HG02798 (cell line): ENCODE results near the gene CPSF6.
A peak's percentile ranks its signal among the peaks of the same experiment; 100 is the strongest.
"Not testable (repeated sequence)": the region's sequence is repeated elsewhere in the genome, so short reads cannot be mapped to it uniquely, and the experiment has no call there.

Experiments used
- ATAC-seq: cut with Tn5 transposase; IDR thresholded peaks from one replicate; pipeline ENCODE4 v1.9.1; 2021; ENCODE audit warnings: mild to moderate bottlenecking; ENCODE audit not compliant: unreplicated experiment, poor library complexity

Gene CPSF6

GRCh38 chr12:69254862-69255261 lies 15.5 kb downstream of the CPSF6 start:
- no peak for ATAC-seq

DNA sequence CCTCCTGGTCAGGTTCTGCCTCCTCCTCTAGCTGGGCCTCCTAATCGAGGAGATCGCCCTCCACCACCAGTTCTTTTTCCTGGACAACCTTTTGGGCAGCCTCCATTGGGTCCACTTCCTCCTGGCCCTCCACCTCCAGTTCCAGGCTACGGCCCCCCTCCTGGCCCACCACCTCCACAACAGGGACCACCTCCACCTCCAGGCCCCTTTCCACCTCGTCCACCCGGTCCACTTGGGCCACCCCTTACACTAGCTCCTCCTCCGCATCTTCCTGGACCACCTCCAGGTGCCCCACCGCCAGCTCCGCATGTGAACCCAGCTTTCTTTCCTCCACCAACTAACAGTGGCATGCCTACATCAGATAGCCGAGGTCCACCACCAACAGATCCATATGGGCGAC lies 19.3 kb downstream of the CPSF6 start:
- no peak for ATAC-seq

- ATAC-seq, result no peak
Measured at GRCh38 chr12:69262264-69262974, 23.1 kb downstream of the CPSF6 start.

- ATAC-seq, result no peak
Measured at GRCh38 chr12:69265205-69265604, 25.8 kb downstream of the CPSF6 start.

DNA sequence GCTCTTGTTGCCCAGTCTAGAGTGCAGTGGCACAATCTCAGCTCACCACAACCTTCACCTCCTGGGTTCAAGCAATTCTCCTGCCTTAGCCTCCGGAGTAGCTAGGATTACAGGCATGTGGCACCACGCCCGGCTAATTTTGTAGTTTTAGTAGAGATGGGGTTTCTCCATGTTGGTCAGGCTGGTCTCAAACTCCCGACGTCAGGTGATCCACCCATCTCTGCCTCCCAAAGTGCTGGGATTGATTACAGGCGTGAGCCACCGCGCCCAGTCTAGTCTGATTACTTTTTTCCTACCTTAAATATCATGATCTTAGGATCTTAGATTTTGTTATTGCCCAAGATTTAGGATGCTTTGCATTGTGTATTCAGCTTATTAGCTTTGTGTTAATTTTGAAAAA lies 26.3 kb downstream of the CPSF6 start:
- ATAC-seq, result not testable (repeated sequence)

- ATAC-seq, result no peak
Measured at GRCh38 chr12:69266036-69266635, 26.8 kb downstream of the CPSF6 start.

DNA sequence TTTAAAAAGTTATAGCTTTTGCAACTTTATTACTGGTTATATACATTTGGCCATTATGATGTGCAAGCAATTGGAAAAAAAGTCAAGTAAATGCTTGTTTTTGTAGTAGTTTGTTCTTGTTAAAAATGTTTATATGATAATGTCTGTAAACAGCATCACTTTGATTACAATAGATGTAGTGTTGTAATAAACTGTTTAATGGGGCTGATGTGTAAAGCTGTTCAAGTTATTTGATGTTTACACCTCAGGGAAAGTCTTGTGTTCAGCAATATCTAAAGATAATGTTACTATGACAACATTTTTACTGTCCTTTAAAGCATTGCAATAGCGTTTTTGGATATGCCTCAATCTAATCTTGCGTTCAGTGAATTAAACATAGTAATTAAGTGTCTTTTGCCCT lies 30.4 kb downstream of the CPSF6 start:
- no peak for ATAC-seq

- no peak for ATAC-seq
Measured at GRCh38 chr12:69272511-69272910, 33.1 kb downstream of the CPSF6 start.

GRCh38 chr12:69274861-69275260 lies 35.5 kb downstream of the CPSF6 start:
- ATAC-seq, result no peak

DNA sequence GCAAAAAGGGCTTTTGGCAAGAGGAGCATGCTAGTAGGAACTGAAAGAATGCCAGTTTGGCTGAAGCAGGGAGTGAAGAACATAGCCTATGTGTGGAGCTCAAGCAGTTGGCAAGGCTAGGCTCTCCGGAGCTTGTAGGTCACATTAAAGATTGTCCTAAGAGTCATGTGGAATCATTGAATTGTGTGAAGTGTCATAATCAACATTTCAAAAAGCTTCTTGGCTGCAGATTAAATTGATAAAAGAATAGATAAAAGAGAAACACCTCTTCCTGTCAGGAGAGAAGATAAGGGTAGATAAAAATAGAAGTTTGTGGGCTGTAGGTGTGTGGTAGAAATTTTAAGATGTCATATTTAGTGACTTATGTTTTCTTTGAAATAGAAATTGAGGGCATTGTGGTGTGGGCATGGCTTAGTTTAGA lies 36.1 kb downstream of the CPSF6 start:
- ATAC-seq, result no peak

DNA sequence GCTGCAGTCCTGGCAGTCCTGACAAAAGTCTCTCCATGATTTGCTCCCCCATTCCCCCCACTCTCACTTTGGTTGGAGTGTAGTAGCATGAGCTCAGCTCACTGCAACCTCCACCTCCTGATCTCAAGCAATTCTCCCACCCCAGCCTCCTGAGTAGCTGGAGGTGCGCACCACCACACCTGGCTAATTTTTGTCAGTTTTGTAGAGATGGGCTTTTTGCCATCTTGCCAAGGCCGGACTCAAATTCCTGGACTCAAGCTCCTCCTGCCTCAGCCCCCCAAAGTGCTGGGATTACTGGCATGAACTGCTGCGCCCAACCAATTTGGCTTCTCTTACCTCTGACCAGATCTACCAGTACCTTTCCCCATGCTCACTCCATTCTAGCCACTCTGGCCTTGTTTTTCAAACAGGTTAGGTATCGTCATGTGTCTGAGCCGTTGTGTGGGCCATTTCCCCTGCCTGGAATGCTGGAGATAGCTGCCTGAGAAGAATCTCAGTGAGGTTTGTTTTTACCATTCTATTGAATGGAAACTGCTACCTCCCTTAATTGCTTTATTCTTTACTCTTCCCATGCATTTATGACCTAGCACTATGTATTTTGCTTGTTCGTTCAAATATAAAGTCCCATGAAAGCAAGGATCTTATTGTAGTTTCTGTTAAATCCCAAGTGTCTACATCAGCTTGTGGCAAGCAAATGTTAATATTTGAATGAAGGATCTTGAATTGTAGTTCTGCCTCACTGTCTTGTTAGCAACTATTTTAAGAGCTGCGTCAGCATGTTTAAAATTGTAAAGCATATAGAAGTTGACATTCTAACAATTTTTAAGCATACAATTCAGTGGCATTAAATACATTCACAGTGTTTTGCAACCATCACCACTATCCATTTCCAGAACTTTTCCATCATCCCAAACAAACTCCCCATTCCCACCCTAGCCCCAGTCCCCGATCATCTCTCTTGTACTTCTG lies 39.7 kb downstream of the CPSF6 start:
- ATAC-seq, result no peak

- peak; percentile 68 for ATAC-seq
Measured at GRCh38 chr12:69284131-69284530, 44.8 kb downstream of the CPSF6 start.

- no peak for ATAC-seq
Measured at GRCh38 chr12:69287556-69287955, 48.2 kb downstream of the CPSF6 start.

GRCh38 chr12:69290545-69291277 lies 51.3 kb downstream of the CPSF6 start:
- peak; percentile 100 for ATAC-seq

DNA sequence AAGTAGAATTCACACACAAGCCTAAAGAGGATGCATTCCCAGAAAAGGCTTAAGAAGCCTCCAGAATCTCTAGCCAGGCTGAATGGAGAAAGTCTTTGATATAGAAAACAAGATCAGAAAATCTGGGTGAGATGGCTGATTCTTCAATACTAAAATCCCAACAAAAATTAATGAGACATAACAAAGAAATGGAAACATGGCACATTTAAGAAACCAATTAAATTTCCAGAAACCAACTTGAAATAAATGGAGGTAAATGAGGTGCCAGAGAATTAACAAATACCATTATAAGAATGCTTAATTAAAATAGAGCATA lies 51.9 kb downstream of the CPSF6 start:
- ATAC-seq, result no peak

DNA sequence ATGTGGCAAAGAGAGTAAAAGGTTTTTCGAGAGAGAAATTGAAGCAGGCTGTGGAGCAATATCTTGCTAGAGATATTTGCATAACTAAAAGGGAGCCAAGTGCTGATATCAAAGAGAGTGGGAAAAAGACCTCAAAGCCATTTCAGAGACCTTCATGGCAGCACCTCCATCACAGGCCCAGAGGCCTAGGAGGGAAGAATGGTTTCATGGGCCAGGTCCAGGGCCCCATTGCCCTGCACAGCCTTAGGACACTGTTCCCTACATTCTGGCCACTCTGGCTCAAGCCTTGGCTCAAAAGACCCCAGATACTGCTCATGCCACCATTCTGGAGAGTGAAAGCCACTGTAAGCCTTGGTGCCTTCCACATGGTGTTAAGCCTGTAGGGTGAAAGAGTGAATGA lies 58.8 kb downstream of the CPSF6 start:
- no peak for ATAC-seq

- no peak for ATAC-seq
Measured at GRCh38 chr12:69298947-69299346, 59.6 kb downstream of the CPSF6 start.

- ATAC-seq, result no peak
Measured at GRCh38 chr12:69304284-69304683, 64.9 kb downstream of the CPSF6 start.

DNA sequence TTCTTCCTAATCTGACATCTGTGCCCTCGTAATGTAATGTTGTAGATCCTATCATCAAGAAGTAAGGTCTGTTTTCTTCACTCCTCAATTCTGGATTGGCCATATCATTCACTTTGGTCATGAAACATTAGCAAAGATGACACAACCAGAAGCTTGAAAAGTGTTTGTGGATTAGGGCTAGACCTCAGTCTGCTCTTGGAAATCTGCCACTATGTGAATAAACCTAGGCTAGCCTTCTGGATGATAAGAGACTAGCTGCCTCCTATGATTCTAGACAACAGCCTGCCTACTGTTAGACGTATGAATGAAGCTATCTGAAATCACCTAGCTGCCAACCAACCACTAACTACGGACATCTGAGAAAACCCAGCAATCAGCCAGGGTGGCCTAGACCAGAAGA lies 70.1 kb downstream of the CPSF6 start:
- no peak for ATAC-seq

DNA sequence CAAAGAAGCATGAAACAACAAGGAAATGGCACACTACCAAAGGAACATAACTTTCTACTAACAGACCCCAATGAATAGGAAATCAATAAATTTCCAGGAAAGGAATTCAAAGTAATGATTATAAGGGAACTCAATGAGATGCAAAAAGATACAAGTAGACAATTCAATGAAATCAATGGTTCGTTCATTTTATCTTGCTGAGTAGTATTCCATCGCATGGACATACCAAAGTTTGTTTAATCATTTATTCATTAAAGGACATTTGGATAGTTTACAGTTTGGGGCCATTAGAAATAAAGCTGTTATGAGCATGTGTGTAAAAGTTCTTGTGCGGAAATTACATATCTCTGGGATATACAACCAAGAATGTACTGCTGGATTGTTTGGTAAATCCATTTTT lies 73.8 kb downstream of the CPSF6 start:
- no peak for ATAC-seq

- not testable (repeated sequence) for ATAC-seq
Measured at GRCh38 chr12:69316784-69317183, 77.4 kb downstream of the CPSF6 start.
